OCI-LY7 (cell line): ENCODE measurements around the gene KIAA1671.

ENCODE experiments used
- CTCF ChIP-seq: fragments of 200-600 bp; sonication (generic); conservative IDR thresholded peaks from 2 replicates; pipeline ENCODE4 v1.5.1; 2014; ENCODE audit warnings: mild to moderate bottlenecking, antibody characterized with exemption, low read length, moderate library complexity, mixed read lengths
- EZH2phosphoT487 ChIP-seq: fragments of 200-600 bp; sonication (generic); IDR thresholded peaks from 2 replicates; pipeline ENCODE4 v1.6.1; 2018; ENCODE audit warnings: low read depth, borderline replicate concordance, mild to moderate bottlenecking, mixed run types, antibody characterized with exemption, low read length, moderate library complexity, mixed read lengths

- TF ChIP-seq CTCF (no peak), EZH2phosphoT487 (no peak)
These were observed 255.1 kb downstream of the KIAA1671 start for GRCh38 chr22:25207553-25208157.
